HepG2 (cell line): ENCODE measurements around the gene B4GALT5. TPM values are rescaled to one million over a fixed set of nuclear protein-coding genes. Genes with fewer than 3 reads are reported as not detected.

Experiments used
- ADNP ChIP-seq: sonication (generic); formaldehyde crosslinking; IDR thresholded peaks from 2 replicates; pipeline ENCODE4 v1.4.0; 2020; ENCODE audit warnings: missing genetic modification reagents
- FLYWCH1 ChIP-seq: sonication (generic); formaldehyde crosslinking; IDR thresholded peaks from 2 replicates; pipeline ENCODE4 v1.8.1; 2023; ENCODE audit warnings: mild to moderate bottlenecking, missing genetic modification reagents
- HNF4A ChIP-seq: sonication (generic); formaldehyde crosslinking; IDR thresholded peaks from 2 replicates; pipeline ENCODE4 v1.4.0; 2020; ENCODE audit warnings: missing genetic modification reagents
- HOMEZ ChIP-seq: IDR thresholded peaks from 2 replicates; pipeline ENCODE4 v1.6.1; 2016; ENCODE audit warnings: low read depth
- KAT8 ChIP-seq: IDR thresholded peaks from 2 replicates; pipeline ENCODE4 v1.6.1; 2016; ENCODE audit warnings: missing genetic modification reagents, missing compliant biosample characterization
- NFAT5 ChIP-seq: sonication (generic); formaldehyde crosslinking; IDR thresholded peaks from 2 replicates; pipeline ENCODE4 v1.4.0; 2020; ENCODE audit warnings: missing genetic modification reagents
- NR2F2 ChIP-seq: IDR thresholded peaks from 2 replicates; pipeline ENCODE4 v1.6.1; 2012; ENCODE audit warnings: low read depth, inconsistent platforms, borderline replicate concordance
- PLRG1 ChIP-seq: fragments of 450-650 bp; conservative IDR thresholded peaks from 2 replicates; pipeline ENCODE4 v1.6.1; 2016
- RXRB ChIP-seq: IDR thresholded peaks from 2 replicates; pipeline ENCODE4 v1.6.1; 2016; ENCODE audit warnings: borderline replicate concordance, missing genetic modification reagents, missing compliant biosample characterization
- TCF7L2 ChIP-seq: IDR thresholded peaks from 2 replicates; pipeline ENCODE4 v1.6.1; 2011; ENCODE audit warnings: mild to moderate bottlenecking, low read depth, low read length, moderate library complexity
- USF2 ChIP-seq, 2 experiments: sonication (generic) in 1 of 2; formaldehyde crosslinking in 1 of 2; IDR thresholded peaks; 2 replicates each; pipeline versions ENCODE4 v1.5.1 to v1.6.1; 2011 to 2020; ENCODE audit warnings: borderline replicate concordance in 1 of 2, low read depth in 1 of 2, low read length in 1 of 2, mild to moderate bottlenecking in 1 of 2, missing genetic modification reagents in 1 of 2, moderate library complexity in 1 of 2
- ZBTB38 ChIP-seq: sonication (generic); formaldehyde crosslinking; IDR thresholded peaks from 2 replicates; pipeline ENCODE4 v1.5.1; 2020; ENCODE audit warnings: mild to moderate bottlenecking, missing genetic modification reagents
- ZNF317 ChIP-seq: sonication (generic); formaldehyde crosslinking; IDR thresholded peaks from 2 replicates; pipeline ENCODE4 v1.5.0; 2020; ENCODE audit warnings: mild to moderate bottlenecking, missing genetic modification reagents
- ZNF547 ChIP-seq: sonication (generic); formaldehyde crosslinking; IDR thresholded peaks from 2 replicates; pipeline ENCODE4 v1.5.1; 2020; ENCODE audit warnings: mild to moderate bottlenecking, missing genetic modification reagents
- ZNF558 ChIP-seq: sonication (generic); formaldehyde crosslinking; IDR thresholded peaks from 2 replicates; pipeline ENCODE4 v1.9.0; 2022; ENCODE audit warnings: mild to moderate bottlenecking, missing genetic modification reagents, borderline replicate concordance
- ZNF788 ChIP-seq: sonication (generic); formaldehyde crosslinking; IDR thresholded peaks from 2 replicates; pipeline ENCODE4 v1.5.0; 2020; ENCODE audit warnings: mild to moderate bottlenecking, missing genetic modification reagents, borderline replicate concordance
- polyA plus RNA-seq, 8 experiments: library from polyadenylated mRNA; depleted of rRNA in 3 of 8; stranded (reverse) in 7 of 8; unstranded in 1 of 8; fragments of >200 nt; fragmentation: Illumina TruSeq in 4 of 8; extraction: Trizol in 4 of 8; gene quantifications; 2 replicates each; pipeline versions ENCODE4 v1.2.1 to v1.2.3, GENCODE V29; 2011 to 2016; ENCODE audit warnings: low read depth in 4 of 8, missing spikeins in 1 of 8, mixed read lengths in 1 of 8; ENCODE audit not compliant: insufficient read depth in 1 of 8
- total RNA-seq, 5 experiments: library from RNA; depleted of rRNA; stranded (reverse); fragments of >200 nt; fragmentation: Illumina TruSeq; extraction: Trizol; gene quantifications; 2 replicates each; pipeline ENCODE4 v1.2.3, GENCODE V29; 2016; ENCODE audit warnings: low read depth in 1 of 5
- TF ChIP-seq, protein P1 (sequence below): sonication (generic); formaldehyde crosslinking; IDR thresholded peaks from 2 replicates; pipeline ENCODE4 v1.4.0; 2020; ENCODE audit warnings: mild to moderate bottlenecking, missing genetic modification reagents

Gene B4GALT5
- total and polyA plus RNA-seq, 2 of the 13 experiments (the other 11 are each of a cell fraction or from before 2014, with no cell fraction given) = 27.3 to 30.9 TPM

DNA sequence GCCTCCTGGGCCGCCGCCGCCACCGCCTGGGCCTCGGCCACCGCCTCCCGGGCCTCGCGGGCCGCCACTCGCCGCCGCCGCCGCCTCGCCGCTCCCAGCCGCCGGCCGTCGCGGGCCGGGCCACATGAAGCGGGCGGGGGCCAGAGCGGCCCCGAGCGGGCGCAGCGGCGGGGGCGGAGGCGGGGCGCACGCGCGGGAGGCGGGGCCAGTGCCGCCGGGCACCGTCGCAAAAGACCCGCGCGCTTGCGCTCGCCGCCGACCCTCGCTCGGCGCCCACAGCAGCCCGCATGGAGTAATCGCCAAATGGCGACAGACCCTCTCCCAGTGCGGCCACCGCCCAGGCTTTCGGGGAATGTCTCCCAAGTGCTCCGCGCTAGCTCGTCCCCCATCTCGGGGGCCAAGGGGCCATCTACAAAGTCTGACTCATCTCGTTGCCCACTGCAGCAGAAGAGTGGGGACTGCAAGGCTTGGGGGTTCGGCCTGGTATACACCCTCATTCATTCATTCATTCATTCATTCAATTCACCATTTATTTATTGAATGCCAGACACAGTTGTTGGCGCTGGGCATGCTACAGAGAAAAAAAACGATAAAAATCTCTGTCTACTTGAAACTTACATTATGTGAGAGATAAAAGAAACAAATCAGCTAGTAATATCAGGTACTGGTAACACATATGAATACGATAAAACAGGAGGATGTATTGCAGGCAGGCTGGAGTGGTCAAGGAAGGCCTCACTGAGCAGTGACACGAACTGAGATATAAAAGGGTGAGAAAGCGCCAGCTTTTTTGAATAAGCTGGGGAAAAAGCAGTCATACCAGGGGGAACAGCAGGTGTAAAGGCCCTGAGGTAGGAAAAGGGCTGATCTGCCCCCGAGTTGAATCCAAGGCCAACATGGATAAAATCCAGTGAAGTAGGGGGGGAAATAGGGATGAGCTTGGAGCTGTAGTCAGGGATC lies at the start of gene B4GALT5 (continued):
- TF ChIP-seq HOMEZ (CRISPR knock-in tag) (no peak; the same call in 1 of the 2 replicates), ZBTB38 (0 out of 2 replicates have a peak, but pooled peaks have one; percentile 19), ZNF547 (CRISPR knock-in tag) (peak; percentile 73; the same call in 1 of the 2 replicates), NFAT5 (CRISPR knock-in tag) (peak; percentile 33; the same call in 1 of the 2 replicates), ADNP (peak; percentile 47; the same call in 1 of the 2 replicates), ZNF788 (CRISPR knock-in tag) (peak; percentile 68; the same call in 1 of the 2 replicates), ZNF317 (CRISPR knock-in tag) (no peak), PLRG1 (no peak), HNF4A (CRISPR knock-in tag) (peak; percentile 44), FLYWCH1 (no peak), NR2F2 (no peak), ZNF558 (no peak; the same call in 1 of the 2 replicates), KAT8 (CRISPR knock-in tag) (peak; percentile 53), RXRB (CRISPR knock-in tag) (peak; percentile 50; the same call in 1 of the 2 replicates), USF2 (IDR thresholded peaks at IDR 0.05; ENCODE audit: low read depth, low read length) (no peak), USF2 (CRISPR knock-in tag; IDR thresholded peaks at IDR 0.05; ENCODE audit: borderline replicate concordance) (no peak), TCF7L2 (no peak)
- TF ChIP-seq, protein P1, sequence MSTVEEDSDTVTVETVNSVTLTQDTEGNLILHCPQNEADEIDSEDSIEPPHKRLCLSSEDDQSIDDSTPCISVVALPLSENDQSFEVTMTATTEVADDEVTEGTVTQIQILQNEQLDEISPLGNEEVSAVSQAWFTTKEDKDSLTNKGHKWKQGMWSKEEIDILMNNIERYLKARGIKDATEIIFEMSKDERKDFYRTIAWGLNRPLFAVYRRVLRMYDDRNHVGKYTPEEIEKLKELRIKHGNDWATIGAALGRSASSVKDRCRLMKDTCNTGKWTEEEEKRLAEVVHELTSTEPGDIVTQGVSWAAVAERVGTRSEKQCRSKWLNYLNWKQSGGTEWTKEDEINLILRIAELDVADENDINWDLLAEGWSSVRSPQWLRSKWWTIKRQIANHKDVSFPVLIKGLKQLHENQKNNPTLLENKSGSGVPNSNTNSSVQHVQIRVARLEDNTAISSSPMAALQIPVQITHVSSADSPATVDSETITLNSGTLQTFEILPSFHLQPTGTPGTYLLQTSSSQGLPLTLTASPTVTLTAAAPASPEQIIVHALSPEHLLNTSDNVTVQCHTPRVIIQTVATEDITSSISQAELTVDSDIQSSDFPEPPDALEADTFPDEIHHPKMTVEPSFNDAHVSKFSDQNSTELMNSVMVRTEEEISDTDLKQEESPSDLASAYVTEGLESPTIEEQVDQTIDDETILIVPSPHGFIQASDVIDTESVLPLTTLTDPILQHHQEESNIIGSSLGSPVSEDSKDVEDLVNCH = no peak
